SH-SY5Y (cell line): ENCODE results near the gene CYP4F2.

Source experiments
- GATA2 ChIP-seq: IDR thresholded peaks from 2 replicates; pipeline ENCODE4 v1.6.1; 2011; ENCODE audit warnings: mild to moderate bottlenecking, low read depth, low read length
- GATA3 ChIP-seq: IDR thresholded peaks from 2 replicates; pipeline ENCODE4 v1.6.1; 2011; ENCODE audit warnings: low read depth, mild to moderate bottlenecking, low read length, moderate library complexity

DNA sequence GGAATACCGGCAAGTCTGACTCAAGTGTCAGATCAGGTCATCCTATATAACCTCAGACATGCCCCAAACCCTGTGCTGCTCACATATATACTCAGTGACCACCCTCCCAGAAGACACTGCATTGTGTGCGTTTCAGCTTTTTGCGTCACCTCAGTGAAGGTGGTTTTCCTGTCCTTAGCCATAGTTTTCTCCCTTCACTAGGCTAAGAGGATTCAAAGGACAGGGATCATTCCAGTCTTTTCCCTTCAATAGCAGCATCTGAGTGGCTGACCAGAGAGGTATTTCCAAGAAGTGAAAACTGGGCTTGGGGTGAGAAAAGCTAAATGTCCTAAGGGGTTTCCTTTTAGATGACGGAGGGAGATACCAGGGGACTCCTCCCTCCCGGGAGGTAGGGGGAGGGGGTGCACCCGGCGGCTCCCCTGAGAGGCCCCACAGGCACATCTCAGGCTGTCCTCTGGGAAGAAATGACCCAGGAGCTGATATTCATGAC lies 69.7 kb downstream of the CYP4F2 start:
- TF ChIP-seq GATA2, result no peak
- TF ChIP-seq GATA3, result no peak
